Ovary (tissue), 9 donors: Measurements from ENCODE around the gene BMPR1A. TPM values are rescaled to one million over a fixed set of nuclear protein-coding genes. Genes with fewer than 3 reads are reported as not detected.

Experiments
- DNase-seq, 5 donors: peaks; one replicate each; pipeline ENCODE4 v3.0.0-alpha.2; 2019 to 2020
- H3K27ac ChIP-seq, 2 donors: fragments of 200-600 bp; one replicate each; pipeline versions ENCODE4 v1.5.1 to v1.8.0; 2019 to 2022
- H3K27me3 ChIP-seq: fragments of 200-600 bp; one replicate; pipeline ENCODE4 v1.8.0; 2022
- H3K36me3 ChIP-seq: fragments of 200-600 bp; sonication (generic); one replicate; pipeline ENCODE4 v1.5.1; 2019
- H3K4me1 ChIP-seq: one replicate; pipeline ENCODE4 v1.8.1; 2013; ENCODE audit warnings: mild to moderate bottlenecking, moderate library complexity; ENCODE audit not compliant: insufficient read depth
- H3K4me3 ChIP-seq: fragments of 200-600 bp; sonication (generic); one replicate; pipeline ENCODE4 v1.5.1; 2017
- H3K9me3 ChIP-seq, 2 donors: fragments of 200-600 bp in 1 of 2; sonication (generic) in 1 of 2; one replicate each; pipeline versions ENCODE4 v1.5.1 to v1.8.1; 2013 to 2019; ENCODE audit warnings: mild to moderate bottlenecking in 1 of 2, moderate library complexity in 1 of 2
- EP300 ChIP-seq: sonication (generic); formaldehyde crosslinking; IDR thresholded peaks from one replicate; pipeline ENCODE4 v1.6.1; 2017; ENCODE audit warnings: antibody characterized with exemption
- POLR2A ChIP-seq: fragments of 450-650 bp; IDR thresholded peaks from one replicate; pipeline ENCODE4 v1.6.1; 2017; ENCODE audit warnings: antibody characterized with exemption, mild to moderate bottlenecking, moderate library complexity
- WGBS, 3 donors: extraction: QIAGEN DNeasy Blood & Tissue Kit in 1 of 3; methylation state at CpG; one replicate each; pipeline versions ENCODE4 v1.1.5 to v1.1.7; 2013 to 2017; 5-methylcytosine and 5-hydroxymethylcytosine counted together
- intact Hi-C, 4 donors: fragments of 100-400 bp; cut with DNase I; formaldehyde crosslinking; loops; one replicate each; pipeline versions ENCODE4 v1.11.0 to v1.15.1; 2022 to 2023
- polyA plus RNA-seq, 2 donors: library from polyadenylated mRNA; stranded (reverse); fragments of 200-250 nt in 1 of 2; fragments of 350-450 nt in 1 of 2; fragmentation: Illumina TruSeq in 1 of 2; extraction: RNeasy Lipid Tissue Mini Kit (QIAGEN cat#74804) in 1 of 2; gene quantifications; one replicate each; pipeline ENCODE4 v1.2.3, GENCODE V29; 2013 to 2014
- total RNA-seq, 7 donors: library from RNA; depleted of rRNA in 2 of 7; stranded (reverse); fragments of >200 nt in 2 of 7; fragmentation: NEBNext Ultra II Directional in 3 of 7; extraction: Animal tissue kit (Norgen Biotek cat#: 25700) in 3 of 7; gene quantifications; one replicate each; pipeline versions ENCODE4 v1.1.0 to v1.2.4, GENCODE V29; 2016 to 2023
- TF ChIP-seq, protein P1 (sequence below), 3 donors: fragments of 450-650 bp in 2 of 3; fragments of 200-600 bp in 1 of 3; IDR thresholded peaks; one replicate each; pipeline versions ENCODE4 v1.5.1 to v1.8.0; 2016 to 2022; ENCODE audit warnings: antibody characterized with exemption in 3 of 3, mild to moderate bottlenecking in 1 of 3
- donor health status: DM: no; HTN: no; CAD: no; lungs with moderate emphysema.
- donor health status: DM: no; HTN: no; CAD: no.
- donor health status: Bipolar disorder and iron deficiency.
- donor health status: DM: yes; HTN: yes; CAD: no.
- donor health status: DM: no; HTN: no; CAD: no.
- donor health status: DM: yes; HTN: yes; CAD: no.

The BMPR1A gene
- total and polyA plus RNA-seq, 9 donors = 19.0 to 77.9 (median 55.8) TPM

- WGBS, 3 donors = 78 to 89% (median 79%) methylated on average over 7 of the region's 7 CpGs
- peak in 3 of 5 donors; percentile 36 to 45 (median 44) for DNase-seq
- peak overlapping the region; percentile 97 to 99 for H3K27ac ChIP-seq
- H3K4me3 ChIP-seq = no peak overlapping the region
- H3K4me1 ChIP-seq = peaks cover 21% of the 10 kb centered on the region
- H3K27me3 ChIP-seq = no peaks in the 10 kb centered on the region
- no peaks in the 10 kb centered on the region for H3K36me3 ChIP-seq
- TF ChIP-seq, protein P1, sequence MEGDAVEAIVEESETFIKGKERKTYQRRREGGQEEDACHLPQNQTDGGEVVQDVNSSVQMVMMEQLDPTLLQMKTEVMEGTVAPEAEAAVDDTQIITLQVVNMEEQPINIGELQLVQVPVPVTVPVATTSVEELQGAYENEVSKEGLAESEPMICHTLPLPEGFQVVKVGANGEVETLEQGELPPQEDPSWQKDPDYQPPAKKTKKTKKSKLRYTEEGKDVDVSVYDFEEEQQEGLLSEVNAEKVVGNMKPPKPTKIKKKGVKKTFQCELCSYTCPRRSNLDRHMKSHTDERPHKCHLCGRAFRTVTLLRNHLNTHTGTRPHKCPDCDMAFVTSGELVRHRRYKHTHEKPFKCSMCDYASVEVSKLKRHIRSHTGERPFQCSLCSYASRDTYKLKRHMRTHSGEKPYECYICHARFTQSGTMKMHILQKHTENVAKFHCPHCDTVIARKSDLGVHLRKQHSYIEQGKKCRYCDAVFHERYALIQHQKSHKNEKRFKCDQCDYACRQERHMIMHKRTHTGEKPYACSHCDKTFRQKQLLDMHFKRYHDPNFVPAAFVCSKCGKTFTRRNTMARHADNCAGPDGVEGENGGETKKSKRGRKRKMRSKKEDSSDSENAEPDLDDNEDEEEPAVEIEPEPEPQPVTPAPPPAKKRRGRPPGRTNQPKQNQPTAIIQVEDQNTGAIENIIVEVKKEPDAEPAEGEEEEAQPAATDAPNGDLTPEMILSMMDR (IDR thresholded peaks at IDR 0.05) = no peak
- TF ChIP-seq EP300 (no peak), POLR2A (no peak)
- intact Hi-C loops = loop anchor here in 1 of 4 donors (2.0 to 10.0 kb wide), 2 partner anchors 29 to 127 kb away; partner anchors contain the start of genes GLUD1 and SHLD2
- H3K9me3 ChIP-seq = no peaks in the 10 kb centered on the region
These were observed 211.1 kb downstream of the BMPR1A start for GRCh38 chr10:86967481-86967941.

GRCh38 chr10:86968271-86968993 lies 212.0 kb downstream of the BMPR1A start, which contains the start of gene ADIRF:
TSS of gene ADIRF (plus strand) at chr10:86968482. CDS start at chr10:86968545, 63 bp downstream.
- H3K9me3 ChIP-seq = no peaks in the 10 kb centered on the region
- TF ChIP-seq EP300 = no peak
- TF ChIP-seq POLR2A = peak; percentile 15
- peak within 1 kb of the TSS; percentile 97 to 99 for H3K27ac ChIP-seq
- H3K36me3 ChIP-seq = no peaks in the 10 kb centered on the region
- H3K4me1 ChIP-seq = peaks cover 21% of the 10 kb centered on the region
- WGBS, 3 donors = 4 to 11% (median 10%) methylated on average over 41 to 59 of the region's 59 CpGs
- H3K4me3 ChIP-seq = peak within 1 kb of the TSS; percentile 71
- H3K27me3 ChIP-seq = no peaks in the 10 kb centered on the region
- intact Hi-C loops = loop anchor here in 1 of 4 donors (10.0 kb wide), 1 partner anchor 126 kb away; the partner anchor contains the start of genes GLUD1 and SHLD2
- peak; percentile 70 to 82 (median 78) for DNase-seq

DNA sequence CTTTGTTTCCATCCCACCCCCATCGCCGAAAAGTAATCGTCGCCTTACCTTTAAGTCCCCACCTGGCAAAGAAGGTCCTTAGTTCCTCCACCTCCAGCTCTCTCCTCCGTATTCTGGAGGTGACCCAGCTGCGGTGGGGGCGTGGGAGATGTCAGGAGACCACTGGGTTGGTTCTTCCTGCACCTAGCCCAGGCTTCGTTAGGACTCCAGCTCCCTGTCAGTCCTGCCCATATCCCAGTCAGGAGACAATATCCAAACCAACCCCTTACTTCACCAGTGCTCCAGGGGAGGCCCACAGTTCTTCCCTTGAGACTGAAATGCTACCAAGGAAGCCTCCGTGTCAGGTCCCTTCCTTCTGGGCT lies 212.6 kb downstream of the BMPR1A start:
- Histone ChIP-seq H3K27ac (peak overlapping the region; percentile 97 to 99), H3K4me3 (peak overlapping the region; percentile 71), H3K36me3 (no peaks in the 10 kb centered on the region), H3K9me3 (no peaks in the 10 kb centered on the region), H3K27me3 (no peaks in the 10 kb centered on the region), H3K4me1 (peaks cover 21% of the 10 kb centered on the region)
- 32 to 36% (median 33%) methylated on average over 9 of the region's 9 CpGs for WGBS, 3 donors
- intact Hi-C loops = loop anchor here in 1 of 4 donors (10.0 kb wide), 1 partner anchor 126 kb away; the partner anchor contains the start of genes GLUD1 and SHLD2
- peak in 3 of 5 donors; percentile 59 to 67 (median 60) for DNase-seq
- TF ChIP-seq POLR2A (no peak), EP300 (no peak)
- TF ChIP-seq, protein P1 (IDR thresholded peaks at IDR 0.05) = no peak

DNA sequence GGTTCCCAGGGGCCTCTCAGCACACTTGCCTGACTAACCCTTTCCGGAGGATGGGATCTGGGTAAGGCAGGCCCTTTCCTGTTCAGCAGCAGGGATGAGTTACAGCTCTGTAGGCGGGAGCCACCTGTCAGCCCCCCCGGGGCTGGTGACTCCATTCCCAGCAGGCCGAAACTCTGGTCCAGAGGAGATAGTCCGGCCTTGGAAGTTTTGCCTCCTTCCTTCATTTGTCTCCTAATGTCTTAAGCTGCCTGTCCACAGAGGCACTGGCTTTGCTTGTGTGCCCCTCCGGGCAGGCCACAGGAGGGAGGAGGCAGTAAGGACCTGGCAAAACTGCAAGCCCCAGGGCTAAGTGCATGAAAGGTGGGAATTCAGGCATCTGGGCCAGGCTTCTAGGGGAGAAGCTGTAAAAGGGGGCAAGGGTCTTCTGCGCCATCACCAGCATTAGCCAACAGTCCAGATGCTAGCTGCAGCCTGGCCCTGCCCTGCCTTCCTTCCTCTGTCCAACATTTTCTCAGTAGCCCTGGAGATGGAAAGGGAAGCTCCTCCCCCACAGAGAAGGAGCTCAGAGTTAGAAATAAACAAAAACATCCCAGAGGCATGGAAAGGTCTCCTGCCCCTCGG lies 213.1 kb downstream of the BMPR1A start:
- Histone ChIP-seq H3K36me3 (no peaks in the 10 kb centered on the region), H3K27ac (peak overlapping the region; percentile 97 to 99), H3K4me1 (peaks cover 19% of the 10 kb centered on the region), H3K4me3 (peak overlapping the region; percentile 71), H3K27me3 (no peaks in the 10 kb centered on the region), H3K9me3 (no peaks in the 10 kb centered on the region)
- intact Hi-C loops = loop anchor here in 2 of 4 donors (5.0 to 10.0 kb wide), 2 partner anchors 123 to 125 kb away; partner anchors contain the start of genes GLUD1 (in 2 of the 2) and SHLD2 (in 1 of the 2)
- WGBS, 3 donors = 25 to 36% (median 28%) methylated on average over 8 of the region's 8 CpGs
- peak in 3 of 5 donors; percentile 60 to 66 (median 66) for DNase-seq
- TF ChIP-seq, protein P1 (IDR thresholded peaks at IDR 0.05) = no peak
- TF ChIP-seq POLR2A = no peak
- no peak for TF ChIP-seq EP300
